GM13976 (cell line): ENCODE results near the gene VSNL1.

Source experiments
- DNase-seq: peaks from one replicate; pipeline ENCODE4 v3.0.0; 2012; ENCODE audit warnings: low spot score
- CTCF ChIP-seq: IDR thresholded peaks from 2 replicates; pipeline ENCODE4 v1.5.1; 2012; ENCODE audit warnings: borderline replicate concordance, mild to moderate bottlenecking; ENCODE audit not compliant: insufficient read depth; ENCODE audit errors: extremely low read depth, missing control alignments, control extremely low read depth
- in situ Hi-C: fragments of 300-500 bp; cut with MboI; formaldehyde crosslinking; loops from one replicate; pipeline ENCODE4 v1.12.0; 2022; ENCODE audit warnings: low sequenced_read_pairs, mixed read lengths, inconsistent platforms; ENCODE audit not compliant: unreplicated experiment

VSNL1 gene

GRCh38 chr2:17579605-17580318, 39.3 kb downstream of the VSNL1 start:
- no peak for DNase-seq
- in situ Hi-C loops: no loop called here
- no peak for TF ChIP-seq CTCF

- TF ChIP-seq CTCF: no peak
- in situ Hi-C loops: no loop called here
- DNase-seq: no peak
Measured at GRCh38 chr2:17580319-17580715, 39.8 kb downstream of the VSNL1 start.

GRCh38 chr2:17581831-17582230, 41.3 kb downstream of the VSNL1 start:
- TF ChIP-seq CTCF: no peak
- in situ Hi-C loops: no loop called here
- no peak for DNase-seq

- DNase-seq: no peak
- in situ Hi-C loops: no loop called here
- no peak for TF ChIP-seq CTCF
Measured at GRCh38 chr2:17583166-17583565, 42.7 kb downstream of the VSNL1 start.

- in situ Hi-C loops: no loop called here
- no peak for TF ChIP-seq CTCF
- DNase-seq: no peak
Measured at GRCh38 chr2:17583646-17584045, 43.1 kb downstream of the VSNL1 start.

- no peak for TF ChIP-seq CTCF
- in situ Hi-C loops: no loop called here
- DNase-seq: no peak
Measured at GRCh38 chr2:17584689-17585088, 44.2 kb downstream of the VSNL1 start.
